ENCODE results near the gene TRABD2B.

TRABD2B gene

GRCh38 chr1:47991673-47992072 is 5.5 kb downstream of the TRABD2B start:
- DNase-seq = no peak

GRCh38 chr1:47991187-47991586 is 6.0 kb downstream of the TRABD2B start:
- no peak for DNase-seq

- DNase-seq = no peak
Observed at GRCh38 chr1:47990286-47990685, 6.9 kb downstream of the TRABD2B start.

- DNase-seq = no peak
Observed at GRCh38 chr1:47987601-47988000, 9.6 kb downstream of the TRABD2B start.

GRCh38 chr1:47986761-47987200 is 10.4 kb downstream of the TRABD2B start:
- DNase-seq = no peak

GRCh38 chr1:47985018-47985417 is 12.2 kb downstream of the TRABD2B start:
- DNase-seq = no peak

- no peak for DNase-seq
Observed at GRCh38 chr1:47984175-47984789, 12.9 kb downstream of the TRABD2B start.

- no peak for DNase-seq
Observed at GRCh38 chr1:47983691-47984090, 13.5 kb downstream of the TRABD2B start.

GRCh38 chr1:47981667-47982350 is 15.4 kb downstream of the TRABD2B start:
- DNase-seq = no peak

- no peak for DNase-seq
Observed at GRCh38 chr1:47980501-47980900, 16.7 kb downstream of the TRABD2B start.

GRCh38 chr1:47979724-47980123 is 17.5 kb downstream of the TRABD2B start:
- DNase-seq = no peak

- no peak for DNase-seq
Observed at GRCh38 chr1:47978486-47978885, 18.7 kb downstream of the TRABD2B start.

- no peak for DNase-seq
Observed at GRCh38 chr1:47976728-47977127, 20.5 kb downstream of the TRABD2B start.

GRCh38 chr1:47976267-47976666 is 20.9 kb downstream of the TRABD2B start:
- no peak for DNase-seq

GRCh38 chr1:47975302-47975921 is 21.8 kb downstream of the TRABD2B start:
- DNase-seq = no peak

GRCh38 chr1:47972864-47973432 is 24.2 kb downstream of the TRABD2B start:
- DNase-seq = no peak

- DNase-seq = no peak
Observed at GRCh38 chr1:47971385-47972160, 25.6 kb downstream of the TRABD2B start.

- DNase-seq = no peak
Observed at GRCh38 chr1:47970882-47971281, 26.3 kb downstream of the TRABD2B start.

- no peak for DNase-seq
Observed at GRCh38 chr1:47969478-47969877, 27.7 kb downstream of the TRABD2B start.

GRCh38 chr1:47968556-47968888 is 28.7 kb downstream of the TRABD2B start:
- no peak for DNase-seq

GRCh38 chr1:47967864-47968555 is 29.2 kb downstream of the TRABD2B start:
- no peak for DNase-seq

- DNase-seq = no peak
Observed at GRCh38 chr1:47965816-47966215, 31.4 kb downstream of the TRABD2B start.

- no peak for DNase-seq
Observed at GRCh38 chr1:47964636-47965035, 32.5 kb downstream of the TRABD2B start.
